ENCODE results near the gene HDLBP.

The HDLBP gene, protein sequence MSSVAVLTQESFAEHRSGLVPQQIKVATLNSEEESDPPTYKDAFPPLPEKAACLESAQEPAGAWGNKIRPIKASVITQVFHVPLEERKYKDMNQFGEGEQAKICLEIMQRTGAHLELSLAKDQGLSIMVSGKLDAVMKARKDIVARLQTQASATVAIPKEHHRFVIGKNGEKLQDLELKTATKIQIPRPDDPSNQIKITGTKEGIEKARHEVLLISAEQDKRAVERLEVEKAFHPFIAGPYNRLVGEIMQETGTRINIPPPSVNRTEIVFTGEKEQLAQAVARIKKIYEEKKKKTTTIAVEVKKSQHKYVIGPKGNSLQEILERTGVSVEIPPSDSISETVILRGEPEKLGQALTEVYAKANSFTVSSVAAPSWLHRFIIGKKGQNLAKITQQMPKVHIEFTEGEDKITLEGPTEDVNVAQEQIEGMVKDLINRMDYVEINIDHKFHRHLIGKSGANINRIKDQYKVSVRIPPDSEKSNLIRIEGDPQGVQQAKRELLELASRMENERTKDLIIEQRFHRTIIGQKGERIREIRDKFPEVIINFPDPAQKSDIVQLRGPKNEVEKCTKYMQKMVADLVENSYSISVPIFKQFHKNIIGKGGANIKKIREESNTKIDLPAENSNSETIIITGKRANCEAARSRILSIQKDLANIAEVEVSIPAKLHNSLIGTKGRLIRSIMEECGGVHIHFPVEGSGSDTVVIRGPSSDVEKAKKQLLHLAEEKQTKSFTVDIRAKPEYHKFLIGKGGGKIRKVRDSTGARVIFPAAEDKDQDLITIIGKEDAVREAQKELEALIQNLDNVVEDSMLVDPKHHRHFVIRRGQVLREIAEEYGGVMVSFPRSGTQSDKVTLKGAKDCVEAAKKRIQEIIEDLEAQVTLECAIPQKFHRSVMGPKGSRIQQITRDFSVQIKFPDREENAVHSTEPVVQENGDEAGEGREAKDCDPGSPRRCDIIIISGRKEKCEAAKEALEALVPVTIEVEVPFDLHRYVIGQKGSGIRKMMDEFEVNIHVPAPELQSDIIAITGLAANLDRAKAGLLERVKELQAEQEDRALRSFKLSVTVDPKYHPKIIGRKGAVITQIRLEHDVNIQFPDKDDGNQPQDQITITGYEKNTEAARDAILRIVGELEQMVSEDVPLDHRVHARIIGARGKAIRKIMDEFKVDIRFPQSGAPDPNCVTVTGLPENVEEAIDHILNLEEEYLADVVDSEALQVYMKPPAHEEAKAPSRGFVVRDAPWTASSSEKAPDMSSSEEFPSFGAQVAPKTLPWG (N-terminal part only)
- long read RNA-seq, donor 1, full-length matches to known transcripts = 20 of 554 reads
- long read RNA-seq, donor 1, partial matches to known transcripts = 491 of 554 reads
- long read RNA-seq, donor 1, other reads (novel, unspliced or antisense) = 43 of 554 reads
- long read RNA-seq, donor 2, full-length matches to known transcripts = 13 of 868 reads
- long read RNA-seq, donor 2, partial matches to known transcripts = 816 of 868 reads
- long read RNA-seq, donor 2, other reads (novel, unspliced or antisense) = 39 of 868 reads
- long read RNA-seq, donor 3, full-length matches to known transcripts = 13 of 325 reads
- long read RNA-seq, donor 3, partial matches to known transcripts = 307 of 325 reads
- long read RNA-seq, donor 3, other reads (novel, unspliced or antisense) = 5 of 325 reads
- long read RNA-seq, donor 4, full-length matches to known transcripts = 20 of 319 reads
- long read RNA-seq, donor 4, partial matches to known transcripts = 294 of 319 reads
- long read RNA-seq, donor 4, other reads (novel, unspliced or antisense) = 5 of 319 reads
- long read RNA-seq, donor 5, full-length matches to known transcripts = 18 of 435 reads
- long read RNA-seq, donor 5, partial matches to known transcripts = 330 of 435 reads
- long read RNA-seq, donor 5, other reads (novel, unspliced or antisense) = 87 of 435 reads
- long read RNA-seq, donor 6, full-length matches to known transcripts = 24 of 166 reads
- long read RNA-seq, donor 6, partial matches to known transcripts = 142 of 166 reads
- long read RNA-seq, donor 6, other reads (novel, unspliced or antisense) = 0 of 166 reads
- long read RNA-seq, donor 7, full-length matches to known transcripts = 52 of 641 reads
- long read RNA-seq, donor 7, partial matches to known transcripts = 584 of 641 reads
- long read RNA-seq, donor 7, other reads (novel, unspliced or antisense) = 5 of 641 reads
- long read RNA-seq, donor 8, full-length matches to known transcripts = 16 of 315 reads
- long read RNA-seq, donor 8, partial matches to known transcripts = 286 of 315 reads
- long read RNA-seq, donor 8, other reads (novel, unspliced or antisense) = 13 of 315 reads

DNA sequence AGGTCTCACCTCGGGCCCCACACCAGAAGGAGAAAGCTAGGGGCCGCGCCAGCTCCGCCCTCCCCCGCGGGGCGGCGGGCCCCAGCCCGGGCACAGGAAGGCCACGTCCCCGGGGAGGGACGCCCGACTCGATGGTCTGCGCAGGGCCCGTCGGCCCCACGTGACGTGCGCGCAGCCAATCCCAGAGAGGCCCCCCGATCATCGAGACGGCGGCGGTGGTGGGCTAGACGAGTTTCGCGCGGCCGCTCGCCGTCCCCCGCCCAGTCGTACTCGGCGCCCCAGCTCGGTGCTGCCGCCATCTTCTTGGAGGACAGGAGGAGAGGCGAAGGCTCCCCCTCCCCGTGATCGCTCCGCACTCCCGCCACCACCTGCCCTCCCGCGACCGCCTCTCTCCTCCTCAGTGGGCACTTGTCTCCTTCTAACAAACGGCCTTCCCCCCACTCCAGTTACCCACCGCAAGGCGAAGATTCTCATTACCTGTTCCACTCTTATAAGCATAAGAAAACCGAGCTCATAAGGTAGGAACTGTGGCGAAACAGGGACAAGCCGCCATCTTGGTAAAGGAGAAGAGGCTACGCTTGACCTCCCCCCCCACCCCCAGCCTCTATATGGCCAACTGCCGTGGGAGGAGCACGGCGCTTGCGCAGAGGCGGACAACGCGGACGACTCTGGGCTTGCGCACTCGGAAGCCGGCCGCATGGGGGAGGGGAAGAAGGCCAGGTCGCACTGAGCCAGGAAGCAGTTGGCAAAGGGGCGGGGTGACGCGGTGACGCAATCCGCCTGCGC, at the start of gene HDLBP:
Gene HDLBP, minus strand, starts transcription at position 580 of the 786 bp plus-strand sequence. CDS start 48,803 bp downstream, outside the sequence.
- peak; percentile 99 for DNase-seq

DNA sequence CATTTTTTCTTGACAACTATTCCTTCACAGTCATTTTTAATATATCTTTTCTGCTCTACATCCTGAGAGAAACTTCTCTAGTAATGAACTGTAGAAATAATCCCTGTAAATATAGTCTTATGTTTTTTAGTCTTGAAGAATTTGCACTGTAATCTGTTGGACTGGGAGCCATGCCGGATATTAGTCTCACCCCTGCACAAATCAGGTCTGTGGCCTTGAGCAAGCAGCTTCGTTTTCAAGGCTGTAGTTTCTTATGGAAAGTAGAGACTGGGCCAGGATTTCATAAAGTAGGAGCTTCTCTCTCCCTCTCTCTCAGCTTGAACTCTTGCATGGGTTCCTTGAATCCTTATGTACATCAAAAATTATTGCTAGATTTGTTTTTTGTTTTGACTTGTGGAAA, 49.3 kb upstream of the HDLBP start:
- DNase-seq = no peak

DNA sequence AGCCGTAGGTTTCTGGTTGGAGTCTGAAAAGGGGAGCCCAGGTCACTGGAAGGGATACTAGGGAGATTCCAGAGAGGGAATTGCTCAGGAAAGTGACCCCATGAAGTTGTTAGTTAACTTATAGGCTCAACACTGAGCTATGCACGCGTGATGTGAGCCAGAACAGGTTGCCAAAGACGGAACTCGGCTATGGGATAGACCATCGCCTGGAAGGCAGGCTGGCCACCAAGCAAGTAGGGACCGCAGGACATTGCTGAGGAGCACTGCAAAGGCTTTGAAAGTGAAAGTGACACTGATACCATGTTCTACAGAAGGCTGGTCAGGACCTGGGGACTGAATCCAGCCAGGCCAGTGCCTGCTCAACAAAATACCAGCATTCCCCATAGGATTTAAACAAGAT, 48.0 kb upstream of the HDLBP start:
- DNase-seq = no peak

DNA sequence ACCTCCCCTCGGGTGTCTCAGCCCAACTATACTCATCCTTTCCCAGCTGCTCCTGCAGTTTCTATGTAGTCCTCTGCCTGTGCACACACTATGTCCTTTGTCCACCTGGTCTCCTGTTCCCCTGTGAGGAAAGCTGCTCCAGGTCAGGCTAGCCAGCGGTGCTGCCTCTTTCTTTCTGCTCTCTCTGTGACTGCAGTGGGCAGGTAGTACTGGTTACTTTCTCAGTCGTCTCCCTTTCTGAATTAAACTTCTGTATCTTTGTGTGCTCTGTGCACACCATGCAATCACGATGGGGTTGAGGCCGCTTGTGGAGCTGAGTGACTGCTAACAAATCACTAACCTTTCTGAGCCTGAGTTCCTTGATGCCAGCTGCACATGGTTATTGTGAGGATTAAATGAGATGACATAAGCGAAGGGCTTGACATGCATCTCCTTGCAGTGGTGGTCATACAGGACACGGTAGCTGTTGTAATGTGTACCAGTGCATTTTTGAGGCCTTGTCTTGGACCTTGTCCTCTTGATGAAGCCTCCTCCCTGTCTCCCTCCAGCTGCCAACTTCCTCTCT, 44.1 kb upstream of the HDLBP start:
- no peak for DNase-seq

DNA sequence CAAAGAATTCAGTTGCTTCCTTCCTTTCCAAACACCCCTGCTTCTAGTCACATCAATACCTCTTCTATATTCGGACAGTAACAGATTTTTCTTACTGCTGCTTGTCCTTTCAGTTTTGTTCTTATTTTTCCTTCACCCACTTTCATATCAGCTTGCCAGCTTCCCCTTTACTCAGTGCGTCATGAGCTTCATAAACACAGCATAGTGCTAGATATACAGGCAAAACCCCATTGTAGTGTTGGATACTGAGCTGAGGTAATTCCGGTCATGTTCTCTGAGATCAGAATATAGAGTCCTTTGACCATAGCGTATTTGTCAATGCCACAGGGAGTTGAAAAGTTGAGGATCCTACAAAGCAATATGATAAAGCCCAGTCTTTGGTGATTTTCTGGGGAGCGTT, 43.0 kb upstream of the HDLBP start:
- no peak for DNase-seq

DNA sequence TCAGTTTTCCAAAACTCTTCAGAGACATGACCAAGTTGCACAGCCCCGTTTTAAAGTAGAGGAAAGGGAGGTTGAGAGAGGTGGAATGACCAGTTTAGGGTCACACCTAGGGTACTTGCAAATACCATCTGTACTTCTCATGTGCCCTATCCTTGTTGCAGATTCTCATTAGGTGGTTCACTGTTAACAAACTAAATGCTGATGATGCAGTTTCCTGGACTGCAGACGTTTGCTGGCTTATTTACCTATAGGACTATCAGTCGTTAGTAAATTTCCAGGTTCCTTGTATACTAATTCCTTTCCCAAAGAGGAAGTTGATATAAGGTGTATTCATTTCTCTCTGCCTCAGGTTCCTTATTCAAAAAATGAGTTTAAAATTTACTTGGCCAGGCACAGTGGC, 42.1 kb upstream of the HDLBP start:
- DNase-seq = no peak

DNA sequence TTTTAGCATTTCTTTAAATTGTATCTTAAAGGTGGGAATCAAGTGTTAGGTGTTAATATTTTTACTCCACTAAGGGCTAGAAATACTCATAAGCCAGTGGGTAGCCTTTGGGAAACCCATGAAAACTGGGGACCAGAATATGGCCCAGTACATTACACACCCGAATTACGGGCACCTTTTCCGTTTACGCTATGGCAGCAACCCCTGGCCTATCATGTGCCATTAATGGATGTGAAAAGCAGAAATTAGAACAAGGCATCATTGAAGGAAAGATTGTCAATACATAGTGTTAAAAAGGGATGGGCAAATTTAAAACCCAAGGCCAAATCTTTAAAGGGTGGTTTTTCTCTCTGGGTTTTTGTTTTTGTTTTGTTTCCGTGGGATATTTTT, 41.4 kb upstream of the HDLBP start:
- no peak for DNase-seq

DNA sequence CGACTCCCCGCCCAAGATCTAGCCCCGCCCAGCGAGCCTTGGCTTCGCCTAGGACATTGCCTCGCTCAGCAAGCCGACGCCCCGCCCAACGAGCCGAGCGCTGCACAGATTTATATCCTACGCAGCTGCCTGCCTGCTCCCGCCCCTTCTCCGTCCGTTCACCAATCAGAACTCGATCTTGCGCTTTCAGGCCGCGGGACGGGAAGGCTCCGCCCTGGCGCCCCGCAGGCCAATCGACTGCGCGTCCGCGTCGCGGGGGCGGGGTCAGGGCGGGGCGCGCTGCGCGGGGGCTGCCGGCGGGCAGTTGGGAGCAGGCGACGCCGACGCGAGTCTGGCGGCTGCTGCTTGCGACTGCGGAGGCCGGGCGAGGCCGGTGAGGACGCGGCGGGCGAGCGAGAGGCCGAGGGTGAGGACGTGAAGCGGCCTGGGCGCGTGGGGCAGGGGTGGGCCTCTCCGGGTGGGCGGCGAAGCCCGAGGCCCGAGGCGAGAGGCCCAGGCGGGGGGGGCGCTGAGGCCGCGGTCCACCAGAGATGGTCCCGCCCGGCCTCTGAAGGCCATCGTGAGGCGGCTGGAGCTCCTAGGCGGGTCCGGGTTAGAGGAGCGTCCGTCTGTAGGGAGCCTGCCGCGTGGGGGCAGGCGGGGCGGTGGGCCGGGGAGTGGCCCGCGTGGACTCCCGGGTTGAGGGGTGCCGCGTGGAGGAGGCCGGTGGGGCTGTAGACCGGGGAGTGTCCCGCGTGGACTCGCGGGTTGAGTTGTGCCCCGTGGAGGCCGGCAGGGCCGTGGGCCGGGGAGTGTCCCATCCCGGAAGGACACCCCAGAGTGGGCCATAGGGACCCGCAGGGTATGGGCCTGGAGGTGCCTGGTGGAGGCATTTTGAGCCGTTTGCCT, 40.8 kb upstream of the HDLBP start, which contains the start of gene FARP2:
Gene FARP2, plus strand, starts transcription at position 303 of the 888 bp plus-strand sequence. CDS start 16,823 bp downstream, outside the sequence.
- DNase-seq = peak; percentile 87

DNA sequence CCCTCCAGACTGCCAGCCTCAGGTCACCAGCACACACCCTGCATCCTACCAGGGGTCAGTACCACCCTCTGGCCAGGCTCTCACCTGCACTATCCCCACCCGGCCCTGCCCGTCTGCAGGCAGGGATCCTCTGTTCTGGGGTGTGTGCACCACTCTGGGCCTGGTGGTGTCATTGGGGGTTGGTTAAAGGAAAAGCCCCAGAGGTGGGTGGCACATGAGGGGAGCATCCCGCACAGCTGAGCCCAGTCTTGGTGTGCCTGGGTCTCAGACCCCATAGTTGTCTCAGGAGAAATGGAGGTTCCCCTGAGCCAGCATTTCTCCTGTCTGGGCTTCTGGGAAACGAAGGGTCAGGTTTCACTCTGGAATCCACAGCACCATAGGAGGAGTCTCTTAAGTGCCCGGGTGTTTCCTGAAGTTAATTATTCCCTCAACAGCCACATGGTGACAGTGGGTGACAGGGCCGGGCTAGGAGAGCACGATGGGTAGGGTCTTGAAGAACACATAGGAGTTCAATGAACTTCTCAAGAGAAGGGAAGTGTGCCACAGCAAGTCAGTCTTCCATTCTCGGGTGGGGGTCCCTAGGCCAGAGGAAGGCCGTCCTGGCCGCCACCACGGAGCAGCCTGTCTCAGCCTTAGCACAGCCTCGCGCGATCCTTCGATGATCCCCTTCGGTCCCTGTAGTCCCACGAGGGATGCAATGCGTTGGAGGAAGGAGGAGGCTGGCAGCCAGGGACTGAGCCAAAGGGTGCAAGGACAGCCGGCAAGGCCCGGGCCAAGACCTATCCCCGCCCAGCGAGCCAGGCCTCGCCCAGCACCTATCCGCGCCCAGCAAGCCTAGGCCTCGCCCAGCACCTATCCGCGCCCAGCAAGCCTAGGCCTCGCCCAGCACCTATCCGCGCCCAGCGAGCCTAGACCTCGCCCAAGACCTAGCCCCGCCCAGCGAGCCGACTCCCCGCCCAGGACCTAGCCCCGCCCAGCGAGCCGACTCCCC, 39.5 kb upstream of the HDLBP start:
- peak; percentile 70 for DNase-seq

DNA sequence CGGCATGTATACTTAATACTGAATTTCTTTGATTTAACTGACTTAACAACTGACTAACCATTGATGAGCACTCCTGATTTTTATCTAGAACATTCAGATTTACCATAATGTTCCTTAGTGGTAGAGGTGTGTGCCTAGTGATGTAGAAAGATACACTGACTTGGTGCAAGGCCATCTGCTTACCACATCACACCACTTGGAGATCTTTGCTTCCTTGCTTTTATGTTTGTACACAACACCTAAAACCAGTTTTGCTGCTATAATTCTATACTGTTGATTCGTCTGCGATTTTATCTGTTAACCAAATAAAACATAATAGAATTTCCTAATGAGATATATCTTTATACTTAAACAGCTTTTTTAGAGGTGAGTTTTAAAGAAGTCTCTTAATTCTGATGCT, 36.8 kb upstream of the HDLBP start:
- no peak for DNase-seq

DNA sequence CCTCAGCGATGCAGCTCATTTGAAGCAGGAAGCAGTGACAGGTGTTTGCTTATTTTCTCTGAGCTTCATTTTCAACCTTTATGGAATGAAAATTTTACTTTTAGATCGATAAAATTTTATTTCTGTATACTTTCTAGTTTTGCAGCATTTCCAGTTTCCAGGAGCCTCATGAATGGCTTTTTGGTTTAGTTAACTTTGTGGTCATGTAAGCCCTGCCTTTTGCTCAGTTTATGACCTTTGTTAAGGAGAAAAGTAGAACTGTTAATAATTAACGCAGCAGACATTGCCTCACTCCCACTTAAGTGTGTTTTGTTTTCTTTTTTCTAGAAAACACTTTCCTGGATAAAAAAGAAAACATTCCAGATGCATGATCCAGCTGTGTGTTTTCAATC, 36.2 kb upstream of the HDLBP start:
- DNase-seq = peak; percentile 32

DNA sequence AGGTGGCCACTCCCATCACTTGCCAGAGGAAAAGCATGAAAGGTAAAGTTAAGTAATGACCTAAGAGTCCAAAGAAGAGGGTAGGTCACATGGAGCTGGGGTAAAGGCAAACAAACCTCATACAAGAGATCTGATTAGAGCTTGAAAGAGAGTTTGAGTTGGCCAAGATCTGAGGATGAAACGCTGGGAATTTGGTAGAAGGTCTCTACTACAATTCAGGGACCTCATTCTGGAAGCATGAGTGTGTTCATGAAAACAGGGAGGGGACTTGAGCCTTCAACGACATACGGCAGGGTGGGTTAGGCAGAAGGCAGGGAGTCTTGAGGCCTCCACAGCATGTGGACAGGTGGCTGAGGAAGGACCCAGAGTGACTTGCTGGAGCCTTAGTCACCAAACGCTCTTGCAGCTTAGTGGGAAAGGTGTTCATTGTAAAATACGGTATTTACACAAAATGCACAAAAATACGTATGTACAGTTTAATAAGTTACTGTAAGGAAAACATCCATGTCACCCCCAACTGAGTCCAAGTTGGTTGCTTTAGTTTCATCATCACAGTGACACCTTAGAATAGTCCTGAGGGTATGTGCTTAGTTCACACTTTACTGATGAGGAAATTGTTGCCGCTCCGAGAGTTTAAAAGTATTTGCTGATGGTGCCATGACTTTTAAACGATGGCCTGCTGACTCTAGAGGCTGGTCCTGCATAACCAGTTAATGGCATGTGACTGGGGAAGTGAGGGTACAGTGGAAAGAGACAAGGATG, 35.6 kb upstream of the HDLBP start:
- no peak for DNase-seq

DNA sequence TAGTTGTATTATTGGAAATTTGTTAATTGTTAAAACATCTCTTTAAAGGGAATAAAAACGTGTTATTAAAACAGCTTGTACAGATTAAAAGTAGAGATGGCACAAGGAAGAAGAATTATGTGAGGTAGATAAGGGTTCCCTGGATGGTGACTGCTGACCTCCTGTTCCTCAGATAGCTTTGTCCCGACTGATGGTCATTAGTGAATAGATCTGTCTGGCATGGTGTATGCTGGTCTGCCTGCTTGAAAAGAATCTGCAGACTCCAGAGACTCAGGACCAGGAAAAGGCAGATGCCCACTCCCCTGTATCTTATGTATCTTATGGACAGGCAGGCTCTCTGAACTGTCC, 35.0 kb upstream of the HDLBP start:
- no peak for DNase-seq

DNA sequence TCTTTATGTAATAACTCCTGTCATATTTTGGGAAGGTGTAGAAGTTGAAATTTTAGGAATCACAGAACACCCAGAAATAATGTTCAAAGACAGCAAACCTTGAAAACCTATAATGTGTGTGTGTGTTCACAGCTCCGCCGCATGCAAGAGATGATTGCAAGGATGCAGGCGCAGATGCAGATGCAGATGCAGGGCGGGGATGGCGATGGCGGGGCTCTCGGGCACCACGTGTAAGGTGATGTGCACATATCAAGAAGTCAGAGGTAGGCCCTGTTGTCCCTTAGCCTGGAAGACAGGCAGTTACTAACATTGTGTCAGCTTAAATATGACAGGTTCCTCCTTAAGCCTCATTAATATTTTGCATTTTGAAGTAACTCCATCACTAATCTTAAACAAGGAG, 34.5 kb upstream of the HDLBP start:
- DNase-seq = no peak

DNA sequence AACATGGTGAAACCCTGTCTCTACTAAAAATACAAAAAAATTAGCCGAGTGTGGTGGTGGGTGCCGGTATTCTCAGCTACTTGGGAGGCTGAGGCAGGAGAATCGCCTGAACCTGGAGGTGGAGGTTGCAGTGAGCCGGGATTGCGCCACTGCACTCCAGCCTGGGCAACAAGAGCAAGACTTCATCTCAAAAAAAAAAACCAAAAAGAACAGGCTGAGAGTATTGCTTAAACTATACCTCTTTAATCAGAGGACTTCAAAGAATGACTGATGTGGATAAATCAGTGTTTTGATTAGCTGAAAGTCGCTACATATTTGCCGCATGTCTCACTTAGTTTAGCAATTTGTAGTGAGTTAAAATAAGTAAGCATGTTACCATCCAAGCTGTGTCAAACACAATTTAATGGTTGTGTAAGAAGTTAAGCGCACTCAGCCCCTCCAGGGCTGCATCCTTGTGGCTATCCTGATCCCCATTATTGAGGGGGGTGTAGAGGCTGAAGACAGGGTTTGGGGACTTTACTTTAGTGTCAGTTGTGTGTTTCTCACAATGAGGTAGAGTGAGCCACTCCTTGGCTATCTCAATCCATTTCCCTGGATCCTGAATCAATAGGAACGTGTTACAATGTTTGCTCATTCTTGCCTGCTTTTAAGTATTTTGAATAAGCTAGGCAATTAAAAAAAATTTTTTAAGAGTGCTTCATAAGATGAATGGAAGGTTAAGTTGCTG, 29.6 kb upstream of the HDLBP start:
- no peak for DNase-seq

Data from right kidney (tissue), 9 donors.